H7 (cell line): ENCODE measurements around the gene ZNF486. TPM values are rescaled to one million over a fixed set of nuclear protein-coding genes. Genes with fewer than 3 reads are reported as not detected.
"Not testable (repeated sequence)": the region's sequence is repeated elsewhere in the genome, so short reads cannot be mapped to it uniquely, and the experiment has no call there.

Source experiments
- DNase-seq: peaks from one replicate; pipeline ENCODE4 v3.0.0; 2012
- H3K27me3 ChIP-seq: 2 replicates; pipeline ENCODE4 v1.6.0; 2011; ENCODE audit warnings: mild to moderate bottlenecking, low read length; ENCODE audit not compliant: control insufficient read depth, insufficient read depth
- H3K36me3 ChIP-seq: replicated peaks from 2 replicates; pipeline ENCODE4 v1.5.1; 2011; ENCODE audit warnings: low read length; ENCODE audit not compliant: control insufficient read depth, insufficient read depth
- H3K4me3 ChIP-seq: 2 replicates; pipeline ENCODE4 v1.5.1; 2011; ENCODE audit warnings: low read depth, mild to moderate bottlenecking, control low read depth, low read length, moderate library complexity; ENCODE audit not compliant: insufficient read depth
- total RNA-seq: library from RNA; depleted of rRNA; stranded (reverse); fragments of >200 nt; shearing (Covaris generic); gene quantifications from 2 replicates; pipeline ENCODE4 v1.2.3, GENCODE V29; 2014; rRNA removed

The ZNF486 gene
- 4.9 and 8.8 TPM in 2 replicates for total RNA-seq

- peak within 1 kb of the TSS; percentile 86 for H3K4me3 ChIP-seq
- no peaks in the 10 kb centered on the region for H3K27me3 ChIP-seq
- peaks cover 5% of the 10 kb centered on the region for H3K36me3 ChIP-seq
- DNase-seq, result peak; percentile 86
These were observed at the start of gene ZNF486 for GRCh38 chr19:20167020-20167644. Gene ZNF486 (plus strand): TSS chr19:20167214. CDS start chr19:20167331, 117 bp downstream.

- H3K27me3 ChIP-seq, DNase-seq, H3K4me3 ChIP-seq: not testable (repeated sequence)
- H3K36me3 ChIP-seq, result peaks cover 57% of the 10 kb centered on the region
These were observed 48.8 kb upstream of the ZNF486 start for GRCh38 chr19:20118064-20118839.

- no peak overlapping the region for H3K4me3 ChIP-seq
- no peaks in the 10 kb centered on the region for H3K27me3 ChIP-seq
- peaks cover 18% of the 10 kb centered on the region for H3K36me3 ChIP-seq
- DNase-seq, result no peak
These were observed 42.1 kb upstream of the ZNF486 start for GRCh38 chr19:20124879-20125278.

GRCh38 chr19:20132933-20133332, 34.1 kb upstream of the ZNF486 start:
- not testable (repeated sequence) for DNase-seq, H3K4me3 ChIP-seq, H3K27me3 ChIP-seq, H3K36me3 ChIP-seq

- DNase-seq, result not testable (repeated sequence)
These were observed 29.3 kb upstream of the ZNF486 start for GRCh38 chr19:20137714-20138113.

GRCh38 chr19:20151617-20152145, 15.3 kb upstream of the ZNF486 start:
- Histone ChIP-seq H3K27me3 (no peaks in the 10 kb centered on the region), H3K4me3 (no peak overlapping the region), H3K36me3 (no peaks in the 10 kb centered on the region)
- DNase-seq, result peak; percentile 43

More at GRCh38 chr19:20137714-20138113, 29.3 kb upstream of the ZNF486 start:
- not testable (repeated sequence) for H3K4me3 ChIP-seq, H3K27me3 ChIP-seq, H3K36me3 ChIP-seq

GRCh38 chr19:20152506-20152905, 14.5 kb upstream of the ZNF486 start:
- DNase-seq, result peak; percentile 75
- not testable (repeated sequence) for H3K4me3 ChIP-seq, H3K36me3 ChIP-seq, H3K27me3 ChIP-seq

GRCh38 chr19:20153281-20153680, 13.7 kb upstream of the ZNF486 start:
- H3K27me3 ChIP-seq, result no peaks in the 10 kb centered on the region
- H3K4me3 ChIP-seq, result no peak overlapping the region
- no peak for DNase-seq
- no peaks in the 10 kb centered on the region for H3K36me3 ChIP-seq

GRCh38 chr19:20154636-20155035, 12.4 kb upstream of the ZNF486 start:
- Histone ChIP-seq H3K4me3 (no peak overlapping the region), H3K36me3 (no peaks in the 10 kb centered on the region), H3K27me3 (no peaks in the 10 kb centered on the region)
- DNase-seq, result no peak

GRCh38 chr19:20162821-20163220, 4.2 kb upstream of the ZNF486 start:
- H3K27me3 ChIP-seq, result no peaks in the 10 kb centered on the region
- H3K36me3 ChIP-seq, result no peaks in the 10 kb centered on the region
- DNase-seq, result no peak
- H3K4me3 ChIP-seq, result no peak overlapping the region

GRCh38 chr19:20164456-20164855, 2.6 kb upstream of the ZNF486 start:
- Histone ChIP-seq H3K36me3 (no peaks in the 10 kb centered on the region; the same call in 1 of the 2 replicates), H3K4me3 (no peak overlapping the region), H3K27me3 (no peaks in the 10 kb centered on the region)
- DNase-seq, result no peak

- DNase-seq, result no peak
- H3K36me3 ChIP-seq, result peaks cover 2% of the 10 kb centered on the region
- H3K4me3 ChIP-seq, result no peak overlapping the region
- no peaks in the 10 kb centered on the region for H3K27me3 ChIP-seq
These were observed 932 bp upstream of the ZNF486 start for GRCh38 chr19:20165971-20166592.

GRCh38 chr19:20167651-20168122, 673 bp downstream of the ZNF486 start:
- H3K4me3 ChIP-seq, result peak overlapping the region; percentile 86
- DNase-seq, result no peak
- H3K36me3 ChIP-seq, result peaks cover 5% of the 10 kb centered on the region
- H3K27me3 ChIP-seq, result no peaks in the 10 kb centered on the region

GRCh38 chr19:20171285-20171684, 4.3 kb downstream of the ZNF486 start:
- DNase-seq, result no peak
- Histone ChIP-seq H3K4me3 (no peak overlapping the region), H3K36me3 (peaks cover 8% of the 10 kb centered on the region), H3K27me3 (no peaks in the 10 kb centered on the region)
